T47D (cell line): Measurements from ENCODE around the gene ENDOG.
"Not testable (repeated sequence)": the region's sequence is repeated elsewhere in the genome, so short reads cannot be mapped to it uniquely, and the experiment has no call there.

Source experiments
- DNase-seq, 2 experiments: peaks; one replicate each; pipeline versions ENCODE4 v3.0.0 to v3.0.0-alpha.2; 2011 to 2012; ENCODE audit warnings: low read depth in 1 of 2, low spot score in 1 of 2
- JUND ChIP-seq: IDR thresholded peaks from 2 replicates; pipeline ENCODE4 v1.6.1; 2012; ENCODE audit warnings: low read depth
- in situ Hi-C: cut with HindIII; loops from 2 replicates; pipeline ENCODE4 v1.10.0; 2016; ENCODE audit warnings: low sequenced_read_pairs, low pct_unique_long_range_greater_than_20kb

ENDOG gene

GRCh38 chr9:128841694-128842492 lies 23.6 kb downstream of the ENDOG start:
- in situ Hi-C loops = no loop called here
- no peak for DNase-seq
- no peak for TF ChIP-seq JUND

- DNase-seq, in situ Hi-C loops: not testable (repeated sequence)
These were observed 24.9 kb downstream of the ENDOG start for GRCh38 chr9:128843171-128843570.

- no peak for TF ChIP-seq JUND
- in situ Hi-C loops = no loop called here
- DNase-seq = peak; percentile 76 to 88
These were observed 27.1 kb downstream of the ENDOG start for GRCh38 chr9:128845186-128845931.

GRCh38 chr9:128846680-128847030 lies 28.4 kb downstream of the ENDOG start:
- in situ Hi-C loops = no loop called here
- TF ChIP-seq JUND = no peak
- DNase-seq = no peak

- in situ Hi-C loops = no loop called here
- no peak for TF ChIP-seq JUND
- no peak for DNase-seq
These were observed 29.5 kb downstream of the ENDOG start for GRCh38 chr9:128847803-128848202.

GRCh38 chr9:128851024-128851423 lies 32.7 kb downstream of the ENDOG start:
- in situ Hi-C loops, DNase-seq: not testable (repeated sequence)

GRCh38 chr9:128851779-128852600 lies 33.7 kb downstream of the ENDOG start:
- in situ Hi-C loops = not testable (repeated sequence)
- DNase-seq = peak in 1 of 2 experiments; percentile 79

GRCh38 chr9:128852646-128853045 lies 34.3 kb downstream of the ENDOG start:
- DNase-seq, in situ Hi-C loops: not testable (repeated sequence)

GRCh38 chr9:128854454-128854853 lies 36.2 kb downstream of the ENDOG start:
- DNase-seq, in situ Hi-C loops: not testable (repeated sequence)

- in situ Hi-C loops, DNase-seq: not testable (repeated sequence)
These were observed 40.2 kb downstream of the ENDOG start for GRCh38 chr9:128858476-128858875.

GRCh38 chr9:128860937-128861336 lies 42.6 kb downstream of the ENDOG start:
- in situ Hi-C loops = no loop called here
- TF ChIP-seq JUND = no peak
- DNase-seq = no peak

GRCh38 chr9:128861501-128861900 lies 43.2 kb downstream of the ENDOG start:
- DNase-seq = no peak
- no peak for TF ChIP-seq JUND
- in situ Hi-C loops = no loop called here

- DNase-seq = no peak
- no peak for TF ChIP-seq JUND
- in situ Hi-C loops = no loop called here
These were observed 44.1 kb downstream of the ENDOG start for GRCh38 chr9:128862401-128862851.
